HG03196 (cell line): Measurements from ENCODE around the gene ZCCHC13.
A peak's percentile ranks its signal among the peaks of the same experiment; 100 is the strongest.
"Not testable (repeated sequence)": the region's sequence is repeated elsewhere in the genome, so short reads cannot be mapped to it uniquely, and the experiment has no call there.

ENCODE experiments used
- ATAC-seq: cut with Tn5 transposase; IDR thresholded peaks from one replicate; pipeline ENCODE4 v1.9.1; 2021; ENCODE audit not compliant: unreplicated experiment

The ZCCHC13 gene

GRCh38 chrX:74304016-74304415 is at the start of gene ZCCHC13:
Gene ZCCHC13 (plus strand): TSS chrX:74304180. CDS start chrX:74304267, 87 bp downstream.
- no peak for ATAC-seq

- not testable (repeated sequence) for ATAC-seq
Observed at GRCh38 chrX:74258111-74258510, 45.9 kb upstream of the ZCCHC13 start.

- ATAC-seq = no peak
Observed at GRCh38 chrX:74259885-74260491, 44.0 kb upstream of the ZCCHC13 start.

- no peak for ATAC-seq
Observed at GRCh38 chrX:74262452-74263209, 41.3 kb upstream of the ZCCHC13 start.

GRCh38 chrX:74270393-74270792 is 33.6 kb upstream of the ZCCHC13 start:
- ATAC-seq = no peak

- ATAC-seq = no peak
Observed at GRCh38 chrX:74272230-74272629, 31.8 kb upstream of the ZCCHC13 start.

DNA sequence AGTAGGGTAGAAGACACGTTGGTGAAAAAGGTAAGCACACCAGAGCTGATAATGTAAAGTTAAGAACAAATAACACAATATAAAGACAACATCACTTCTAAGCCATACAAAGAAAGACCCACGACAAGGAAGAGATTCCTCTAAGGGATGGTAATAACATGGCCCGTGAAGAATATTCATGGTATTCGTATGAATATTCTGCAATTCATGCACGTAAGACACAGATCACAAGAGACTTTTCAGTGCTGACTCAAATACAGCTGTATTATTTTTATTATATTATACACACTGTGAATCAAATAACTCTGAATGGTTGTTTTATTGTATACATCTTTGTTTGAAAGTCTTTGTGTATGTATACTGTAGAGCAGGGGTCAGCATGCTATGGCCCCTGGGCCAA is 29.5 kb upstream of the ZCCHC13 start:
- no peak for ATAC-seq

- no peak for ATAC-seq
Observed at GRCh38 chrX:74277320-74277719, 26.7 kb upstream of the ZCCHC13 start.

DNA sequence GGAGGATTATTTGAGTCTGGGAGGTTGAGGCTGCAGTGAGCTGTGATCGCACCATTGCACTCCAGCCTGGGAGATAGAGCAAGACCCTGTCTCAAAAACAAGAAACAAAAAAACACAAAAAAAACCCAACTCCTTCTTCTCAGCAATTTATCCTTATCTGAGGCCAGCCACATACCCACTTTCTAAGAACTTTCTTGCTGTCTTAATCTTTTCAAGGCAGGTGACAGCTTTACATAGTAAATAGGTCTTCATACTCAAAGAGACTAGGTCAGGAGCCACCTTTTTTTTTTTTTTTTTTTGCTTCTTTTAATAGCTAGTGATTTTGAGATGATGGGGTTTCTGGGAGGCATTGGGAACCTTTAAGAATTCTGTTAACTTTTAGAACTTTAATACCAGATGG is 26.1 kb upstream of the ZCCHC13 start:
- ATAC-seq = no peak

DNA sequence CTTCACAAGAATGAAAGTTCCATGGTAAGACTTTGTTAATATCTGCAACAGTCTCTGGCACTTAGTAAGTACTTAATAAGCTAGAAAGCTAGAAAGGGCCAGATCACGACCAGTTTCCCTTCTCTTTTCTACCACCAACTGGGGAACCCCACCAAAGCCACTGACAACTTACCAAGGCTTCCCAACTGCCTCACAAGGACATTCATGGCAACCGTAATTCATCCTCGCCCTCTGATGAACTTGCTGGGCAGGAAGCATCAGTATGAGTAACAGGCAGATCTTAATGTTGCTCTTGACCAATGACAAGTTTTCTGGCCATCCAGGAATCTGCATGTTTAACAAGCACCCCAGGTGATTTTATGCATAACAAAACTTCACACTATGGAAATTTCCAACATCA is 23.2 kb upstream of the ZCCHC13 start:
- no peak for ATAC-seq

DNA sequence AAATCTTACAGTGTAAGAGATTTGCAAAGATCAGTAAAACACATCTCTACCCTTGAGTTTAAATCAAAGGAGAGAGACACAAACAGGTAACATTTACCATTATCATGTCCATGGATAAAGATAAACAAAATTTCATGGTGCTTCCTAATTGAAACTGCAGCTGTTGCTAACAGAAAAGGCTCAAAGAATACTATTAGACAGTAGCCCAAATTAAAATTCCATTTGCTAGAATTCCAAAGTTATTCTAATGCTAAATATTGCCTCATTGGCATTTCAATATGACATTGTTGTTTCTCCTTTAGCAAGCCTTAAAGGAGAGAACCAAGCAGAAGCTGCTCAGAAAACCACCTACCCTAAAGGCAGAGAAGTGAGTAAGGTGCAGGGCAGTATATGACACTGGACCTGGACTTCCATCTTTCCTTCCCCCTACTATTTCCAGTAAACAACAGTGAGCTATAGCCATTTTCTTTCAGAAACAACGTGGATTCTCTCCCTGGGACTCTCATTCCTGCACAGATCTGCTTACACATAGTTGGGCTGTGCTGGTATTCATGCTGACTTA is 19.5 kb upstream of the ZCCHC13 start:
- no peak for ATAC-seq

DNA sequence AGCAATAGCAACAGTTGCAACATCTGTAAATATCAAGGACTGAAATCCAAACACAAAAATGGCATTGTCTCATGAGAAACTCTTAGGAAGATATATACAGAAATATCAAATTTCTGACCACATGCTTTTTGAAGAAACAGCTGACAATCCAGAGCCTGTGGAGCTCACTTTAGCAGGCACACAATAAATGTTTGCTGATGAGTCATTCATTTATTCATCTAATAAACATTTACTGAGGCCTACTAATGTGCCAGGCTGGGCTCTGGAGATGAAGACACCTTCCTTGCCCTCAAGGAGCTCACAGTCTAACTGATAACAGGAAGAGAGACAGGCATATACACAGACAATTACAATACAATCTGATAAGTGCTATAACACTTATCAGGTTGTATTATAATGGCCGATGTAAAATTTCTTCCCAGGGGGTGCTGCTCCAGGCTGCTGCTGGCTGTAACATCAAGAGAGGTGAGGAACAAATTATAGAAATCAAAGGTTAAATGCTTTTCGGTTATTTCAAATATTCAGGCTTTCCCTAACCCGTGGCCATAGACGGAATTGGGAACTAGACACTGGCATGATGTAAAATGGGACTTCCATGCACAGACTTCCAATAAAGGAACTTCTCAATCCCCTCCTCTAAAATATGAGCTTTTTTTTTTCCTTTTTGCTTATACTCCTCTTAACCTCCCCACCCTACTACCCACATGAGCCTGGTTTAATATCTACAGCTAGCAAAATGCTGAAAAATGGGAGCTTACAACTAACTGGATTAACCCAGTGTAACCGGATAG is 16.8 kb upstream of the ZCCHC13 start:
- ATAC-seq = no peak

- no peak for ATAC-seq
Observed at GRCh38 chrX:74291577-74291963, 12.4 kb upstream of the ZCCHC13 start.

DNA sequence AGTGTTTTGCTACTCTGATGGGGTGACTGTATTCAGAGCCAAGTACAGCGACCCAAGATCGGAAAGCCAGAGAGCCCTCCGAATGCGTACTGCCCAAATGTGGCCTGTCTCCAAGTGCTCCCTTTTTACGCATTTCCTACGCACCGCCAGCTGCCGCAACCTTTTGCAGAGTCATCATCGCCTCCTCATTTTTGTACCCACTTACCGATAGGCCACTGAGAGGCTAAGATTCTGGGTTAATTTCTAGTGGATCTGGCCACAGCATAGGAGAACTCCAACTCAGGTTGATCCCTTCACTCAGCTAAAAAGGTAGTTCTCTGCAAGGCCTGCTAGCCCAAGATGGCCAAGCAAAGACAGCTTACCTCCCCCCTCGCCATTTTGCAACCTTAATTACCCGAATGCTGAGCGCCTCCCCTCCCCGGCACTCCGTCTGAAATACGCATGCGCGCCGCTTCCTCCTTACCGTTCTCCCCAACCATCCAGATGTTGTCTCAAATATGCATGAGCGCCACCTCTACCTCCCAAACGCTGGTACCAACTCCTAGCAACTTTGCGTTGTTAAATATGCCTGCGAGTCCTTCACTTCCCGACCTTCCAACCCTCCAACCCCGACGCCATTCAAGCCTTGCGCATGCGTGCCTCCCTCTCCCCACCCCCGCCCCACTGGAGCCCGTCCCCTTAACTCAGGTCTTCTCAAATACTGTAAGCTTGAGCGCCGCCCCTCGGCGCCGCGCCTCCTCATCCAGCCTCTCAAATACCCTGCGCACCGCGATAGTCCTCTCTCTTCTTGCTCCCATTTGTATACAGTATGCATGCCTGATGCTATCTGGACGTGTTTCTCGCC is 11.8 kb upstream of the ZCCHC13 start:
- ATAC-seq = peak; percentile 93

- ATAC-seq = no peak
Observed at GRCh38 chrX:74292808-74293123, 11.2 kb upstream of the ZCCHC13 start.

- peak; percentile 41 for ATAC-seq
Observed at GRCh38 chrX:74293343-74293946, 10.5 kb upstream of the ZCCHC13 start.

DNA sequence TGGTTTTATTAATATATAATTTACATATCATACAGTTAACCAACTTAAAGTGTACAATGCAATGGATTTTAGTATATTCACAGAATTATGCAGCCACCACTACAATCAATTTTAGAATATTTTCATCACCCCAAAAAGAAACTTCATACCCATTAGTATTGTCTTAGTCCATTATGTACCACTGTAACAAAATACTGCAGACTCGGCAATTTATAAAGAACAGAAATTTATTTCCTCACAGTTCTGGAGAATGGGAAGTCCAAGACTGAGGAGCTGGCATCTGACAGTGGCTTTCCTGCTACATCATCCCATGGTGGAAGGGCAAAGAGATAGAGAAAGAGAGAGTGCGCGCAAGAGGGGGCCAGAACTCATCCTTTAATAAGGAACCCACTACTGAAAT is 8.9 kb upstream of the ZCCHC13 start:
- no peak for ATAC-seq

DNA sequence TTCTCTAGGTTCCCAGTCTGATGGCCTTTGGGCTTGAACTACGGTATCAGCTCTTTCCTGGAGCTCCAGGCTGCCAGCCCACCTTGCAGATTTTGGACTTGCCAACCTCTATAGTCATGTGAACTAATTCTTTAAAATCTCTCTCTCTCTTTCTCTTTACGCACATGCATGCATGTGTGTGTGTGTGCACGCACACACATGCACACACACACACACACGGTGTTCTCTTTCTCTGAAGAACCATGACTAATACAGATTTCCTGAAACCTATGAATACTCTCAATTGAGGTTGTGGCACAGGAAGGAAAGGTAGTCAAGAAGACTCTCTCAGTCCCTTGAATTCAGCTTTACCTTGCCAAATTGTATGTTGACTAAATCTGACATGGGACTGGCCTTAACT is 6.2 kb upstream of the ZCCHC13 start:
- no peak for ATAC-seq

DNA sequence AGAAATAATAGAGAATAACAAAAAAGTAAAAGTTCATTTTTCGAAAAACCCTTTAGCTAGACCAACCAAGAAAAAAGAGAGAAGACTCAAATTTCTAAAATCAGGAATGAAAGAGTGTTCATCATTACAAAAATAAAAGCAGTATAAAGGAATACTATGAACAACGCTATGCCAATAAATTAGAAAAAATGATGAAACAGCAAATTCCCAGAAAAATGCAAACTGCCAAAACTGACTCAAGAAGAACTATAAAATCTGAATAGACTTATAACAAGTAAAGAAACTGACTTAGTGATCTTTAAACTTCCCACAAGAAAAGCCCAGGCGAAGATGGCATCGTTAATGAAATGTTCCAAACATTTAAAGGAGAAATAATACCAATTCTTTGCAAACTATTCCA is 3.1 kb upstream of the ZCCHC13 start:
- no peak for ATAC-seq

DNA sequence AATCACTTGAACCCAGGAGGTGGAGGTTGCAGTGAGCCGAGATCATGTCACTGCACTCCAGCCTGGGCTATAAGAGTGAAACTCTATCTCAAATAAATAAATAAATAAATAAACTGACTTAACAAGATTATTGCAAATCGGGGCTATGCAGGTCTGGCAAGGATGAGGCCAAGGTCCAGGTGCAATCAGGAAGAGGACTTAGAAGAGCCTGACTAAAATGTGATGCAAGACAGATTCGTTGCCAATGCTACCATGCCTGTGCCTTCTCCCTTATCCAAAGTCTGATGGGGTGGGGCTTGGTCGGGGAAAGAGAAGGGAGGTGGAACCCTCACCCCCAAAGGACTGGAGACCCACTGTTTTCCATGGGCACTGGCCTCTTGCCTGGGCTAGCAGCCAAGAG is 14.7 kb downstream of the ZCCHC13 start:
- no peak for ATAC-seq

DNA sequence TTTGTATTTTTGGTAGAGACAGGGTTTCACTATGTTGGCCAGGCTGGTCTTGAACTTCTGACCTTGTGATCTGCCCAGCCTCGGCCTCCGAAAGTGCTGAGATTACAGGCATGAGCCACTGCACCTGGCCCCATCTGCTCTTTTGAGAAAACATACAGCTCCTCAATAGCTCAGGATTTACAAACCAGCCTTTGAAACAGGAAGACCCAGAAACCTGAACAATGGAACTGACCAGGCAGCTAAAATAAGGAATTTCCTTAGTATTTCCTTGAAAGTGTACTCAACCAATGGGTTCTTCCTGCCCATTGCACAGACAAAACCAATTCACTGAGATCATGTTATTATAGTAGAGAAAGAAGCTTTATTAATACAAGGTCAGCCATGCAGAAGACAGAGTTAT is 15.3 kb downstream of the ZCCHC13 start:
- not testable (repeated sequence) for ATAC-seq
